ENCODE measurements around the gene SEMA6C.
"Not testable (repeated sequence)": the region's sequence is repeated elsewhere in the genome, so short reads cannot be mapped to it uniquely, and the experiment has no call there.

Gene SEMA6C

GRCh38 chr1:151098126-151098525 lies 48.3 kb downstream of the SEMA6C start:
- ATAC-seq (ENCODE audit: insufficient read depth, low read depth): no peak
- no peak for DNase-seq
- Histone ChIP-seq H2AFZ (ENCODE audit: low read depth, low read length) (no peak overlapping the region), H3K79me2 (ENCODE audit: insufficient read depth, low read length) (no peaks in the 10 kb centered on the region), H3K4me2 (ENCODE audit: insufficient read depth, low read length) (no peak overlapping the region), H3K27me3 (ENCODE audit: insufficient read depth, low read length, poor library complexity) (no peaks in the 10 kb centered on the region), H3K27ac (ENCODE audit: low read length) (no peak overlapping the region), H3K36me3 (ENCODE audit: insufficient read depth, low read length) (peaks cover 4% of the 10 kb centered on the region), H3K9me3 (ENCODE audit: insufficient read depth, low read length, severe bottlenecking) (no peaks in the 10 kb centered on the region), H3K9ac (ENCODE audit: low read depth, low read length) (no peak overlapping the region), H4K20me1 (ENCODE audit: insufficient read depth, low read length) (no peaks in the 10 kb centered on the region), H3K4me3 (ENCODE audit: low read depth in 1 of 2, low read length in 2 of 2) (no peak overlapping the region), H3K4me1 (ENCODE audit: insufficient read depth, low read length) (no peaks in the 10 kb centered on the region)
- TF ChIP-seq CTCF (IDR thresholded peaks at IDR 0.05; ENCODE audit: borderline replicate concordance, extremely low read depth, low read length, poor library complexity, severe bottlenecking) (no peak), EZH2 (IDR thresholded peaks at IDR 0.05; ENCODE audit: borderline replicate concordance, low read depth, low read length, severe bottlenecking) (no peak)

GRCh38 chr1:151097426-151097825 lies 49.0 kb downstream of the SEMA6C start:
- H3K4me3 ChIP-seq (ENCODE audit: low read depth in 1 of 2, low read length in 2 of 2); DNase-seq; H3K9ac ChIP-seq (ENCODE audit: low read depth, low read length); H3K4me1 ChIP-seq (ENCODE audit: insufficient read depth, low read length); ATAC-seq (ENCODE audit: insufficient read depth, low read depth); H3K27ac ChIP-seq (ENCODE audit: low read length); H3K9me3 ChIP-seq (ENCODE audit: insufficient read depth, low read length, severe bottlenecking); H4K20me1 ChIP-seq (ENCODE audit: insufficient read depth, low read length); H3K79me2 ChIP-seq (ENCODE audit: insufficient read depth, low read length); H3K27me3 ChIP-seq (ENCODE audit: insufficient read depth, low read length, poor library complexity); H2AFZ ChIP-seq (ENCODE audit: low read depth, low read length); H3K4me2 ChIP-seq (ENCODE audit: insufficient read depth, low read length); H3K36me3 ChIP-seq (ENCODE audit: insufficient read depth, low read length): not testable (repeated sequence)

- DNase-seq: no peak
Measured at GRCh38 chr1:151085953-151086559, 60.4 kb downstream of the SEMA6C start.

More at GRCh38 chr1:151085953-151086559, 60.4 kb downstream of the SEMA6C start:
- no peaks in the 10 kb centered on the region for H3K27me3 ChIP-seq (ENCODE audit: insufficient read depth, low read length, poor library complexity)
- H3K27ac ChIP-seq (ENCODE audit: low read length): no peak overlapping the region
- no peak overlapping the region for H3K4me2 ChIP-seq (ENCODE audit: insufficient read depth, low read length)
- no peak for TF ChIP-seq EZH2 (IDR thresholded peaks at IDR 0.05; ENCODE audit: borderline replicate concordance, low read depth, low read length, severe bottlenecking)
- no peak for TF ChIP-seq CTCF (IDR thresholded peaks at IDR 0.05; ENCODE audit: borderline replicate concordance, extremely low read depth, low read length, poor library complexity, severe bottlenecking)
- H3K9me3 ChIP-seq (ENCODE audit: insufficient read depth, low read length, severe bottlenecking): no peaks in the 10 kb centered on the region
- no peaks in the 10 kb centered on the region for H4K20me1 ChIP-seq (ENCODE audit: insufficient read depth, low read length)
- no peak for ATAC-seq (ENCODE audit: insufficient read depth, low read depth)
- no peak overlapping the region for H2AFZ ChIP-seq (ENCODE audit: low read depth, low read length)
- no peak overlapping the region for H3K4me3 ChIP-seq (ENCODE audit: low read depth in 1 of 2, low read length in 2 of 2)
- no peak overlapping the region for H3K9ac ChIP-seq (ENCODE audit: low read depth, low read length)
- no peaks in the 10 kb centered on the region for H3K79me2 ChIP-seq (ENCODE audit: insufficient read depth, low read length)
- no peaks in the 10 kb centered on the region for H3K4me1 ChIP-seq (ENCODE audit: insufficient read depth, low read length)
- peaks cover 4% of the 10 kb centered on the region; the same call in 1 of the 2 replicates for H3K36me3 ChIP-seq (ENCODE audit: insufficient read depth, low read length)

All from DND-41 (cell line).